ENCODE data around the gene VKORC1L1.
"Not testable (repeated sequence)": the region's sequence is repeated elsewhere in the genome, so short reads cannot be mapped to it uniquely, and the experiment has no call there.

The VKORC1L1 gene

GRCh38 chr7:65945787-65946186, 72.9 kb downstream of the VKORC1L1 start:
- DNase-seq = not testable (repeated sequence)

DNA sequence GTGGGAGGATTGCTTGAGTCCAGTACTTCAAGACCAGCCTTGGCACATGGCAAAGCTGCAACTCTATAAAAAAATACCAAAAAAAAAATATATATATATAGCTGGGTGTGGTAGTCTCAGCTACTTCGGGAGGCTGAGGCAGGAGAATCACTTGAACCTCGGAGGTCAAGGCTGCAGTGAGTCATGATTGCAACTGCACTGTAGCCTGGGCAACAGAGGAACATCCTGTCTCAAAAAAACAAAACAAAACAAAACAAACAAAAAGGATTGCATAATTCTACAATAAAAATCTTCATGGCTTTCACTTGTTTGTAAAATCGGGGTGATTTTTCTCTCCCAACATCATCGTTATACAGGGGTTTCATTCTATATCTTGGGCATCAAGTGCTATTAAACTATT, 74.0 kb downstream of the VKORC1L1 start:
- DNase-seq = no peak

DNA sequence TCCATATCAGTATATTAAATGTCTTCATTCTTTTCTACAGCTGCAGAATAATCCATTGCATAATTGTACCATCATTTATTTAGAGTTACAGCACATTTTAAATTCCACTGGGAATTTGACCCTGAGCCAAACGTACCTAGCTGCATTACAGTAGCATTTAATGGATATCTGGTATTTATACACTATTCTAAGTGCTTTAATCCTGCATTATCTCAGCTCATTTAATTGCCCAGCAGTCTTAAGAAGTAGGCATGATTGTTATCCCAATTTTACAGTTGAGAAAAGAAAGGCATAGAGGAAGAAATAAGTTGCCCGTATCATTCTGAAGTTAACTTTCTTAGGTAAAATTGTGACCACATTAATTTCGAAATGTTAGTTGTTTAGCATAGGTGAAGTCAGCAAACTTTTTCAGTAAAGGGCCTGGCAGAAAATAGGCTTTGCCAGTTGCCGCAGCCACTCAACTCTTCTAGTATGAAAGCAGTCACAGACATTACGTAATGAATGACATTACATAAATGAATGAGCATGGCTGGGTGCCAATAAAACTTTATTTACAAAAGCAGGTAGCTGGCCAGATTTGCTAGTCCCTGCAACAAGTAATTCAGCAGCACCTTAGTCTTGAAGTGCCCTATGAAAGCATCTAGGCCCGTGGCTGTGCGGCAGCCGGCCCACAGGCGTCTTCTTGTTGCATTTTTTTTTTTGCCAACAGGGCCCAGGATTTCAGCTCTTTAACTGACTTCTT, 79.1 kb downstream of the VKORC1L1 start:
- DNase-seq = no peak

DNA sequence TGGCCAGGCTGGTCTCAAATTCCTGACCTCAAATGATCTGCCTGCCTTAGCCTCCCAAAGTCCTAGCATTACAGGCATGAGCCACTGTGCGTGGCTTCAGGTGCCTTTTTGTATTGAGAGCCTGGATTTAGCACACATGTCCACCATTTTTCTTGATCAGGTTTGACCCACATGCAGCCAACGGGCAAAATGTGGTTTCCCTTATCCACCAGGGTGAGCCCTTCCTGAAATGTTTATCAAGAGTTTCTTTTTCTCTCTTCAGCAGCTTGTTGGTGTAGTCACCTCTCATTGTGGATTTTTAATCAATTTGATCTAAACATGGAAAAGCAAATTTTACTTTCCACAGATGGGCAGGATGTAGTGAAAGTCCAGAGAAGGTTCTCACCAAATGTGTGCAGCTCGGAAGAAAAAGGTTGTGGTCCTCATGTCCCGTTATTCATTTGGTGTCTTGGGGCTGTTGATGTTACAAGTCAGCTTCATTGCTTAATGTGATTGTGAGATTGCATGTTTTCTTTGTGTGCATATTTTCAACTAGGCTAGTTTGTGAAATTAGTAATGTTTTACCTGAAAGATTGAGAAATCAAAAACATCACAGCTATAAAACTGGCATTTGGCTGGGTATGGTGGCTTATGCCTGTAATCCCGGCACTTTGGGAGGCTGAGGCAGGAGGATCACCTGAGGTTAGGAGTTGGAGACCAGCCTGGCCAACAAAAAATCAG, 80.3 kb downstream of the VKORC1L1 start:
- DNase-seq = no peak

GRCh38 chr7:65953890-65954450, 81.1 kb downstream of the VKORC1L1 start:
- no peak for DNase-seq

GRCh38 chr7:65955718-65956117, 82.8 kb downstream of the VKORC1L1 start:
- DNase-seq = no peak

DNA sequence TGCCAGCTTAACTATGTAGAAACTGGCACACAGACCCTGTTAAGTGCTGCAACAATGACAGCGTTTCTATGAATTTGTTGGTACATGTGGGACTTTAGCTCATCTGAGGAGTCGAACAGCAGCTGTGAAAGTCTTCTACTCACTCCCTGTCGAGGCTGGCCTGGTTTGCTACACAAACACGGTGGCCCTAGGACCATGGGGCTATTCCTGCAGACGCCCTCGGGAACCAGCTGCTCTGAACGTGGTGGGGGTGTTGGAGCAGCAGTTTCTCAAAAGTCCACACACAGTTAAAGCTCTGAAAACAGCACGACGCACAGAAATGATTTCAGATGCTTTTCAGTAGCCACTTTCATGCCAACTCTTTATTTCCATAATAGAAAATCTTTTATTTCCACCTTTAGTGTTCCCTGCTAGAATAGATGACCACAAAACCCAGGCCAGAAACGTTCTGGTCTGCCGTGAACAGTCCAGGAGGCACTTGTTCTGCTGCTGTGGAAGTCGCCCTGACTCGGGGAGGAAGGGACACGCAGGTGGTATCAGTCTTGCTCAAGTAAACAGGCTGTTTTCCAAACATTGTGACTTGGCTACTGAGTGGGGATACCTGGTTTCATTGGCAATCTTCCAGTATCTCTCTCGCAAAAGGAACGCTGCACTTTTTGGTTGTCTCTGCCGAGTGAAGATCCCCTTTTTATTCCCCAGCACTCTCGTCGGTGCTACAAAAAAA, 87.6 kb downstream of the VKORC1L1 start:
- no peak for DNase-seq

DNA sequence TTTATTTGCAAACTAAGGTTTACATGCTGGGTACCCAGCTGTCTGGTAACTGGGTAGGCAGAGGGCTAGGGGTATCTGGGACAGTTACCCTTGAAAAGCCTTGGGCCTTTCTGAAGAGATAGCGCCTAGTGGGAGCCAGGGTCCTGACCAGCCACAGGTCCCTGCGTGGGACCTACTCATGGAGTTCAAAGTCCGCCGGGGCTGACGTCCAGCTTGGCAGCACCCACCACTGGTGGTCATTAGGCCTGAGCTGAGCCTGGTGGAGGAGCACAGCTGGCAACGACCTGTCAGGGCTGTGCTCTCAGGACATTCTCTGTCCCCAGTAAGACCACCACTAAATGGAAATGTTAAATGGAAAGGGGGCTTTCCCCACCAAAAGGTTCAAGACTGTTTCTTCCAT, 89.2 kb downstream of the VKORC1L1 start:
- DNase-seq = no peak

DNA sequence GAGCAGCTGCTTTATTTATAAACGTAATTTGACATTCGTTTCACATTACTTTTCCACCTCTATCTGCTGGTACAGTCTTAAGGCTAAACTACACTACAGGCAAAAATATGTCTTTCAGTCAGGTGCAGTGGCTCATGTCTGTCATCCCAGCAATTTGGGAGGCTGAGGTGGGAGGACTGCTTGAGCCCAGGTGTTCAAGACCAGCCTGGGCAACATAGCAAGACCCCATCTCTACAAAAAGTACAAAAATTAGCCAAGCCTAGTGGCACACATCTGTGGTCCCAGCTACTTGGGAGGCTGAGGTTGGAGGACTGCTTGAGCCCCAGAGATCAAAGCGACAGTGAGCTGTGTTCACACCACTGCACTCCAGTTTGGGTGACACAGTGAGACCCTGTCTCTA, 91.8 kb downstream of the VKORC1L1 start:
- DNase-seq = not testable (repeated sequence)

- no peak for DNase-seq
These were observed 93.3 kb downstream of the VKORC1L1 start for GRCh38 chr7:65966146-65966545.

- DNase-seq = no peak
These were observed 94.7 kb downstream of the VKORC1L1 start for GRCh38 chr7:65967361-65968155.

GRCh38 chr7:65968256-65969185, 95.6 kb downstream of the VKORC1L1 start:
- DNase-seq = no peak

DNA sequence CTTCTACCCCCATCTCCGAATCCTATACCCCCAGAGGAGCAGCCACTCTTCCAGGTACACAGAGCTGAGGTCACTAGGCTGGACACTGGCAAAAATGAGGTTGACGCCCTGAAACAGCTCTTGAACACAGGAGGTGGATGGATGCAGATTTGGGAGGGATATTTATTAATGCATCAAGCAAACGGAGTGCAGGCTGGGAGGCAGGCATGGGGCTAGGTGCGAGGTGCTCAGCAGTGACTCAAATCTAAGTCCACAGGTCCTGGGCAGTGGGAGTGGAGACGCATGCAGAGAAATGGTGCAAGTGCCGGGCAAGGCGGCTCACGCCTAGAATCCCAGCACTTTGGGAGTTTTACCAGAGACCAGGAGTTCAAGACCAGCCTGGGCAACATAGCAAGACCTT, 98.1 kb downstream of the VKORC1L1 start:
- DNase-seq = no peak

DNA sequence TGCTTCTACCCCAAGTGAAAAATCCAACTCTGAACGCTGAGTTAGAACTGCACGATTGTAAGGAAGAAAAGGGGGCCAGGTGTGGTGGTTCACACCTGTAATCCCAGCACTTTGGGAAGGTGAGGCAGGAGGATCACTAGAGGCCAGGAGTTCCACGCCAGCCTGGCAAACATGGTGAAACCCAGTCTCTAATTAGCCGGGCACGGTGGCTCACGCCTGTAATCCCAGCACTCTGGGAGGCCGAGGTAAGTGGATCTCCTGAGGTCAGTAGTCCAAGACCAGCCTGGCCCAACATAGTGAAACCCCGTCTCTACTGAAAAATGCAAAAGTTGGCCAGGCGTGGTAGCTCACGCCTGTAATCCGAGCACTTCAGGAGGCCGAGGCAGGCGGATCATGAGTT, 100.1 kb downstream of the VKORC1L1 start:
- DNase-seq = no peak

- no peak for DNase-seq
These were observed 101.4 kb downstream of the VKORC1L1 start for GRCh38 chr7:65974191-65974801.

- no peak for DNase-seq
These were observed 102.0 kb downstream of the VKORC1L1 start for GRCh38 chr7:65974876-65975275.

DNA sequence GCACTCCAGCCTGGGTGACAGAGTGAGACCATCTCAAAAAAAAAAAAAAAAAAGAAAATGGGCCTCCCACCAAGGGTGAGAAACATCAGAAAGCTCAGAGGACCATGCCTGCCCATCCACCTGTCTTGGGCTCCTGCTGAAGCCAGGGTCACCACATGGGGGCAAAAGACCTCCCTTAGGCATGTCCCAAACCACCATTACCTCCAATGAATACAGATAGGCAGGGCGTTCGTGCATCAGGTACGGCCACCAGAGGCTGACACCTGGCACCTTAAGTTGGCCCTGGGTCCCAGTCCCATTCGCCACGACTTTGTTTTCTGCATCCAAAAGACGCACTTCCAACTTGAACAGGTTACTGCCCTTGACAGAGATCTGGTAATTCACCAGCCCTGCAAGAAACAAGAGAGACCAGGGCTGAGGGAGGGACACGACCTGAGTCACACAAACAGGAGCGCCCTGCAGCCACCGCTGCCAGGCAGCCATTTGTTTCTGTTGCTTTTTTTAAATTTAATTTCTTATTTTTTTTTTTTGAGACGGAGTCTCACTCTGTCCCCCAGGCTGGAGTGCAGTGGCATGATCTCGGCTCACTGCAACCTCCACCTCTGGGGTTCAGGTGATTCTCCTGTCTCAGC, 103.1 kb downstream of the VKORC1L1 start:
- no peak for DNase-seq

DNA sequence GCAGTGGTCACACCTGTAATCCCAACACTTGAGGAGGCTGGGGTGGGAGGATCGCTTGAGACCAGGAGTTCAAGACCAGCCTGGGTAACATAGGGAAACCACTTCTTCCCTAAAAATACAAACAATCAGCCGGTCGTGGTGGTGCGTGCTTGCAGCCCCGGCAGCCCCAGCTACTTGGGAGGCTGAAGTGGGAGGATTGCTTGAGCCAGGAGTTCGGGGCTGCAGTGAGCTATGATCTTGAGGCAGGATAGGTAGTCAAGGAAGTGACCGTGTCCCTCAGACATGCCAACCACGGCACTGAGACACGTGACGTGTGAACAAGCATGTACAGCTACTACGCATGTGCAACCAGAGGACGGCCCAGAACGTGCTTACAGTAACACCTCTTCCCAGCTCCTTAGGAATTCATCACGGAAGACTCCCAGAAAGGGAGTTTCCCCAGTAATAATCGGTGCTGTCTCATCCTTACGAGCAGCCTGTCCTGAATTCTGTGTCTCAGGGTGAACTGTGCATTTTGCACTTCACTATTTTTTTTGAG, 103.9 kb downstream of the VKORC1L1 start:
- DNase-seq = no peak

DNA sequence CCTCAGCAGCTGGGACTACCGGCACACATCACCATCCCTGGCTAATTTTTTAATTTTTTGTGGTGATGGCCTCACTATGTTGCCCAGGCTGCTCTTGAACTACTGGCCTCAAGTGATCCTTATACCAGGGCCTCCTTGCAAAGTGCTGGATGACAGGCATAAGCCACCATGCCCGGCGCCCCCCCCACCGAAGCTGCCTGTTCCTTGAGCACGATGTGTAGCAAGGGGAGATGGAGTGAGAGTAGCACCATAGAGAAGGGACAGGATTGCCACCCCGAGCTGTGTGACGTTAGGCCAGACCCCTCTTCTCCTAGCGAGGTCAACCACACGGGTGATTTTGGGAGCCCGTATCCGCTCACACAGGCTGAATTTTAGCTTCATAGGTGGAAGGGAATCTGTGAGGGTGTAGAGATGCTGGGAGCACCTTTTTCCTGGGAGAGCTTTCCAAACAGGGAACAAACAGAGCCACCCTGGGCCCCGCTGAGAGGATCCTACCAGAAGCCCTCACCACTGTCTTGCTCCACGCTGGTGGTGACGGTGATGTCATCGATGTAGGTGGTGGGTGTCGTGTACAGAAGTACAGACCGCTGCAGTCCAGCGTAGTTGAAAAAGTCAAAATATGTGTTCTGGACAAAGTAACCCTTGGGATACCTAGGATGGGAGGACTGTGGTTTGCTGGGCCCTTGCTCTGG, 106.2 kb downstream of the VKORC1L1 start:
- DNase-seq = no peak
